ENCODE data around the gene SPATA9. TPM values are rescaled to one million over a fixed set of nuclear protein-coding genes. Genes with fewer than 3 reads are reported as not detected.

The SPATA9 gene
- polyA plus RNA-seq, 1 experiment = 0.53 TPM

DNA sequence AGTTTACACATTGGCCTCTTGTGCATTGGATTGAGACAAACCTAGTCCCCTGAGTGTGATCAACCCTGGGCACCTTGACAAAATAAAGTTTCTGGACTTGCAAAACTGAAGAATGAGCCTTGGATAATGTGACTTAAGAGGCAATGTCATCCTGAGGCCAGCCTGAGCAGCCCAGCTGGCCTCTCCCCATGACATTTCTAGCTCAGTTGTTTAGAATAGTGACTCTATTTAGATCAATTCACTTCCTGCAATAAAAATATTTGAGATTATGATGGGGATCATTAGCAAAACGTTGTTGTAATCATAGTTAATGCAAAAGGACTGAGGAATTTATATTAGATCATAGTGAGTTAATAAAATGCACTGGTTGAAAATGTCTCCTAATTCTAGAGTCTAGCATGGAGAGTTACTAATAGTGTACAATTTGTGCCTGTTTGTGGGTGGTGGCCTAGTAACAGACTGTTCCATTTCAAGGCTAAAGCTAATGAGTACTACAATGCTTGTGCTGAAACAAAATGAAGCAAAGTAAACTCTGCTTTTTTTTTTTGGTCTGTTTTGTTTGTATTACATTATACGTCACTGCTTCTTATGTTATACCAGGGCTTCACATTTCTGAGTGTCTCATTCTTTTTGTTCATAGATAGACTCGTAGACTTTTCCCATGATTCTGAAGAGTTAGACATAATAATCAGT, 37.4 kb upstream of the SPATA9 start:
- Histone ChIP-seq H3K36me3 (ENCODE audit: control insufficient read depth, insufficient read depth, low read length) (no peaks in the 10 kb centered on the region), H3K27me3 (ENCODE audit: control insufficient read depth, insufficient read depth, low read length) (no peaks in the 10 kb centered on the region), H3K4me3 (ENCODE audit: low read depth, low read length) (no peak overlapping the region)
- TF ChIP-seq, protein P1, sequence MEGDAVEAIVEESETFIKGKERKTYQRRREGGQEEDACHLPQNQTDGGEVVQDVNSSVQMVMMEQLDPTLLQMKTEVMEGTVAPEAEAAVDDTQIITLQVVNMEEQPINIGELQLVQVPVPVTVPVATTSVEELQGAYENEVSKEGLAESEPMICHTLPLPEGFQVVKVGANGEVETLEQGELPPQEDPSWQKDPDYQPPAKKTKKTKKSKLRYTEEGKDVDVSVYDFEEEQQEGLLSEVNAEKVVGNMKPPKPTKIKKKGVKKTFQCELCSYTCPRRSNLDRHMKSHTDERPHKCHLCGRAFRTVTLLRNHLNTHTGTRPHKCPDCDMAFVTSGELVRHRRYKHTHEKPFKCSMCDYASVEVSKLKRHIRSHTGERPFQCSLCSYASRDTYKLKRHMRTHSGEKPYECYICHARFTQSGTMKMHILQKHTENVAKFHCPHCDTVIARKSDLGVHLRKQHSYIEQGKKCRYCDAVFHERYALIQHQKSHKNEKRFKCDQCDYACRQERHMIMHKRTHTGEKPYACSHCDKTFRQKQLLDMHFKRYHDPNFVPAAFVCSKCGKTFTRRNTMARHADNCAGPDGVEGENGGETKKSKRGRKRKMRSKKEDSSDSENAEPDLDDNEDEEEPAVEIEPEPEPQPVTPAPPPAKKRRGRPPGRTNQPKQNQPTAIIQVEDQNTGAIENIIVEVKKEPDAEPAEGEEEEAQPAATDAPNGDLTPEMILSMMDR (IDR thresholded peaks at IDR 0.05; ENCODE audit: insufficient read depth, low read depth, low read length) = no peak
- CTCF ChIA-PET = interaction anchor here (1.4 to 1.6 kb wide), 2 partner anchors 56 to 76 kb away, joined by 5 to 7 read pairs; no protein-coding TSS in a partner anchor
- DNase-seq (ENCODE audit: low read depth) = peak; percentile 82
- POLR2A ChIA-PET = interaction anchor here (0.6 to 0.7 kb wide), 2 partner anchors 172 to 292 kb away, joined by 3 read pairs; no protein-coding TSS in a partner anchor

- Histone ChIP-seq H3K27me3 (ENCODE audit: control insufficient read depth, insufficient read depth, low read length) (no peaks in the 10 kb centered on the region), H3K4me3 (ENCODE audit: low read depth, low read length) (no peak overlapping the region), H3K36me3 (ENCODE audit: control insufficient read depth, insufficient read depth, low read length) (no peaks in the 10 kb centered on the region)
- CTCF ChIA-PET = interaction anchor here (1.4 kb wide), 1 partner anchor 55 kb away, joined by 4 read pairs; no protein-coding TSS in a partner anchor
- DNase-seq (ENCODE audit: low read depth) = no peak
- POLR2A ChIA-PET = no interaction called here
- TF ChIP-seq, protein P1 (IDR thresholded peaks at IDR 0.05; ENCODE audit: insufficient read depth, low read depth, low read length) = no peak
Measured at GRCh38 chr5:95718738-95719137, 35.9 kb upstream of the SPATA9 start.

DNA sequence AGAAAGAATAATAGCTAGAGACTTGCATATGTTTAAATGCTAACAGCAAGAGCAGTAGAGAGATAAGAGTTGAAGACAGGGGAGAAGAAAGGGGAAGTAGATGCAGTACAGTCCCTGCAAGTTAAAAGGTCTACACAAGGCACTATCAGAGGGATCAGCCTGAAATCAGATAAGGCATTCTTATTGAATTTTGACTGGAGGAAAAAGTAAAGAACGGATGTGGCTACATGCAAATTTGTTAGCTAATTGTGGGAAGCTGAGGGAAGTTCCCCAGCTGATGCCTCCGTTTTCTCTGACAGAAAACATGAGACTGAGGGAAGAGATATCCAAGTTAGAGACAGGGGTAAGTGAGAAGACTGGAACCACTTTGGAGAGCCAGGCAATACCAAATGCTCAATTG, 35.4 kb upstream of the SPATA9 start:
- ChIA-PET POLR2A (no interaction called here), CTCF (interaction anchor here (0.7 to 1.4 kb wide), 2 partner anchors 54 to 992 kb away, joined by 3 to 4 read pairs; no protein-coding TSS in a partner anchor)
- H3K27me3 ChIP-seq (ENCODE audit: control insufficient read depth, insufficient read depth, low read length) = no peaks in the 10 kb centered on the region
- no peak overlapping the region for H3K4me3 ChIP-seq (ENCODE audit: low read depth, low read length)
- H3K36me3 ChIP-seq (ENCODE audit: control insufficient read depth, insufficient read depth, low read length) = no peaks in the 10 kb centered on the region
- no peak for DNase-seq (ENCODE audit: low read depth)
- TF ChIP-seq, protein P1 (IDR thresholded peaks at IDR 0.05; ENCODE audit: insufficient read depth, low read depth, low read length) = no peak

DNA sequence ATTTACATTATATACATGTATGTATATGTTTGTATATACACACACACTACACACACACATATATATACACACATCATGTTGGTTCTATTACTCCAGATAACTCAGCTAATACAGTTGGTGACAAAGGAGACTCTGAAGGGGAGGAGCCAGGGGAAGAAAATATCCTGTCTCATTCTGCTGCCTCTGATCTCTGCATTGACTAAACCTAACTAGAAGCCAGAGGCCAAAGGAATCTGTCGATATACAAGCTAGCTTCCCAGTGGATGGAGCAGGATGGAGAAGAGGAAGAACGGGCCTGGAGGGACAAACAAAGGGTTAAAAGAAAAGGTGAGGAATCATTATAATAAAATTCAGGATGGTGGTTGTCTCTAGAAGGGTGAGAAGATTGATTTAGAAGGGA, 34.6 kb upstream of the SPATA9 start:
- Histone ChIP-seq H3K36me3 (ENCODE audit: control insufficient read depth, insufficient read depth, low read length) (no peaks in the 10 kb centered on the region), H3K4me3 (ENCODE audit: low read depth, low read length) (no peak overlapping the region), H3K27me3 (ENCODE audit: control insufficient read depth, insufficient read depth, low read length) (no peaks in the 10 kb centered on the region)
- CTCF ChIA-PET = interaction anchor here (0.7 to 1.4 kb wide), 2 partner anchors 53 to 993 kb away, joined by 3 to 4 read pairs; no protein-coding TSS in a partner anchor
- no peak for DNase-seq (ENCODE audit: low read depth)
- POLR2A ChIA-PET = no interaction called here
- TF ChIP-seq, protein P1 (IDR thresholded peaks at IDR 0.05; ENCODE audit: insufficient read depth, low read depth, low read length) = no peak

- H3K4me3 ChIP-seq (ENCODE audit: low read depth, low read length) = no peak overlapping the region
- peak; percentile 57 for DNase-seq (ENCODE audit: low read depth)
- POLR2A ChIA-PET = no interaction called here
- CTCF ChIA-PET = no interaction called here
- no peaks in the 10 kb centered on the region for H3K27me3 ChIP-seq (ENCODE audit: control insufficient read depth, insufficient read depth, low read length)
- H3K36me3 ChIP-seq (ENCODE audit: control insufficient read depth, insufficient read depth, low read length) = no peaks in the 10 kb centered on the region
- TF ChIP-seq, protein P1 (IDR thresholded peaks at IDR 0.05; ENCODE audit: insufficient read depth, low read depth, low read length) = no peak
Measured at GRCh38 chr5:95715799-95716461, 33.1 kb upstream of the SPATA9 start.

Measured in BJ (cell line).